HEK293 (cell line): ENCODE measurements around the gene FAF2.

Experiments
- CTCF ChIA-PET: fragments of 350-600 bp; formaldehyde crosslinking; extraction: SDS; loops from one replicate; lab custom pipeline; 2021; ENCODE audit warnings: antibody characterized with exemption; lab: Yijun Ruan, JAX
- POLR2A ChIA-PET: fragments of 300-600 bp; formaldehyde crosslinking; extraction: SDS; loops from one replicate; lab custom pipeline; 2020; ENCODE audit warnings: antibody characterized with exemption, inconsistent platforms; lab: Yijun Ruan, JAX
- H3K27ac ChIP-seq: fragments of 200-500 bp; sonication (Bioruptor generic); 2 replicates; pipeline ENCODE4 v1.5.1; 2014; ENCODE audit warnings: low read depth, low read length, control low read depth, inconsistent platforms; ENCODE audit errors: extremely low read depth
- H3K36me3 ChIP-seq, 2 experiments: fragments of 200-500 bp in 1 of 2; sonication (Bioruptor generic) in 1 of 2; 1 replicate in 1 of 2; 2 replicates in 1 of 2; pipeline ENCODE4 v1.5.1; 2014 to 2017; ENCODE audit warnings: inconsistent platforms in 2 of 2, low read length in 2 of 2; ENCODE audit not compliant: control insufficient read depth in 2 of 2, insufficient read depth in 1 of 2
- H3K4me1 ChIP-seq: fragments of 200-500 bp; sonication (Bioruptor generic); 2 replicates; pipeline ENCODE4 v1.5.1; 2014; ENCODE audit warnings: mild to moderate bottlenecking, low read length, inconsistent platforms; ENCODE audit not compliant: control insufficient read depth, insufficient read depth
- H3K4me3 ChIP-seq: 2 replicates; pipeline ENCODE4 v1.5.1; 2011; ENCODE audit warnings: low read depth, mild to moderate bottlenecking, control low read depth, low read length, moderate library complexity
- H3K9me3 ChIP-seq: fragments of 200-500 bp; sonication (Bioruptor generic); 2 replicates; pipeline ENCODE4 v1.5.1; 2014; ENCODE audit warnings: low read depth, low read length, inconsistent platforms; ENCODE audit not compliant: control insufficient read depth, insufficient read depth
- EGR2 ChIP-seq: fragments of 450-650 bp; formaldehyde crosslinking; IDR thresholded peaks from 2 replicates; pipeline ENCODE4 v1.5.1; 2016; ENCODE audit warnings: low read depth, missing biosample characterization, missing genetic modification characterization
- GFI1B ChIP-seq: fragments of 450-650 bp; formaldehyde crosslinking; IDR thresholded peaks from 2 replicates; pipeline ENCODE4 v1.5.1; 2016; ENCODE audit warnings: missing biosample characterization, missing genetic modification characterization
- MYNN ChIP-seq: fragments of 450-650 bp; formaldehyde crosslinking; IDR thresholded peaks from 2 replicates; pipeline ENCODE4 v1.5.1; 2016; ENCODE audit warnings: missing biosample characterization, missing genetic modification characterization, borderline replicate concordance
- SETDB1 ChIP-seq: IDR thresholded peaks from one replicate; pipeline ENCODE4 v1.6.1; 2017; ENCODE audit warnings: mild to moderate bottlenecking, low read length, moderate library complexity, mixed read lengths; ENCODE audit not compliant: insufficient read length
- ZBTB20 ChIP-seq: fragments of 450-650 bp; formaldehyde crosslinking; IDR thresholded peaks from 2 replicates; pipeline ENCODE4 v1.5.1; 2016; ENCODE audit warnings: missing biosample characterization, missing genetic modification characterization
- ZBTB7A ChIP-seq: fragments of 450-650 bp; formaldehyde crosslinking; IDR thresholded peaks from 2 replicates; pipeline ENCODE4 v1.5.1; 2016; ENCODE audit warnings: low read depth, missing biosample characterization, missing genetic modification characterization
- ZFP3 ChIP-seq: fragments of 450-650 bp; formaldehyde crosslinking; IDR thresholded peaks from 2 replicates; pipeline ENCODE4 v1.5.1; 2016; ENCODE audit warnings: low read depth, missing biosample characterization, missing genetic modification characterization
- ZFP37 ChIP-seq: fragments of 450-650 bp; formaldehyde crosslinking; IDR thresholded peaks from 2 replicates; pipeline ENCODE4 v1.5.1; 2016; ENCODE audit warnings: missing biosample characterization, missing genetic modification characterization
- ZNF302 ChIP-seq: fragments of 450-650 bp; formaldehyde crosslinking; IDR thresholded peaks from 2 replicates; pipeline ENCODE4 v1.5.1; 2016; ENCODE audit warnings: missing biosample characterization, missing genetic modification characterization, low read depth
- ZNF416 ChIP-seq: fragments of 450-650 bp; formaldehyde crosslinking; IDR thresholded peaks from 2 replicates; pipeline ENCODE4 v1.5.1; 2016; ENCODE audit warnings: missing biosample characterization, missing genetic modification characterization
- ZNF510 ChIP-seq: fragments of 450-650 bp; formaldehyde crosslinking; IDR thresholded peaks from 2 replicates; pipeline ENCODE4 v1.5.1; 2018; ENCODE audit warnings: mild to moderate bottlenecking, missing genetic modification characterization, missing biosample characterization; ENCODE audit not compliant: insufficient replicate concordance
- TF ChIP-seq, protein P1 (sequence below): fragments of 450-650 bp; formaldehyde crosslinking; IDR thresholded peaks from 2 replicates; pipeline ENCODE4 v1.5.1; 2017; ENCODE audit warnings: missing biosample characterization, missing genetic modification characterization
- TF ChIP-seq, protein P2 (sequence below): fragments of 450-650 bp; formaldehyde crosslinking; IDR thresholded peaks from 2 replicates; pipeline ENCODE4 v1.5.1; 2016; ENCODE audit warnings: missing biosample characterization, missing genetic modification characterization
- TF ChIP-seq, protein P3 (sequence below): fragments of 450-650 bp; formaldehyde crosslinking; conservative IDR thresholded peaks from 2 replicates; pipeline ENCODE4 v1.5.1; 2016; ENCODE audit warnings: low read depth, missing biosample characterization, missing genetic modification characterization

FAF2 gene

DNA sequence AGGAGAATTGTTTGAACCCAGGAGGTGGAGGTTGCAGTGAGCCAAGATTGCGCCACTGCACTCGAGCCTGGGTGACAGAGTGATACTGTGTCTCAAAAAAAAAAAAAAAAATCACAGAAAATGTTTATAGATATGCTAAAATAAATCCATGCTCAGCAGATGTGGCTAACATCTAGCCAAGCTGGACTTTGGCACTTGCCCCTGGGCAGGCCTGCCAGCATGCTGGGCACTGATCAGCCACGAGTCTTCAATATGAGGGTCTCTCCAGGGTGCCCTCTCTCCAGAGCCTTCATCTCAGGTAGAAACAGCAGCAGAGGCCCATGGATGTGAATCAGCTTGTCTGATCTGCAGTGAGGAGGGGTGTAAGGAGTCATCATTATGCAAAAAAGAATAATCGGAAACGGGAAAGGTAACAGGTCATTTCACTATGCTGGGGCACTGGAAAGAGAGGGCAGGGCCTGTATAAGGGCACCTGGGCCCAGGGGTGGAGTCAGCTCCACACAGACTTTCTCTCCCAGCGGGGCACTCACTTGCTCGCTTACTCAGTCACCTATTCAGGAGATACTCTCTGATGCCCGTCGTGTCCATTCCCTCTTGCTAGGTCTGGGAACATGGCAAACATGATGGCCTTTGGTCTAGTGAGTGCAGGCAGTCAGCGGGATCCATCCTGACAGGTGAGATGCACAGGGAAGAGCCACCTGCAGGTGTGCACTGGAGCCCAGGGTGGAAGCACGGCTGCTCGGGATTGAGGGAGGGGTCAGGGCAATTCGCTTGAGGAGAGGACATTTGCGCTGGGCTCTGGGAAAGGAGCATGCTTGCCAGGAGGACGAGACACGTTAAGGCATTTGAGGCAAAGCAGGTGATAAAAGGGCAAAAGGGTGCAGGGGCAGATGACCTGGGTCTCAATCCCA, 71.9 kb downstream of the FAF2 start:
- TF ChIP-seq ZNF302 (tag by site-specific recombination) (no peak), ZBTB7A (tag by site-specific recombination) (no peak), ZFP3 (tag by site-specific recombination) (no peak), MYNN (tag by site-specific recombination) (no peak), ZFP37 (tag by site-specific recombination) (no peak), SETDB1 (no peak), ZBTB20 (tag by site-specific recombination) (no peak), GFI1B (no peak), EGR2 (tag by site-specific recombination) (no peak), ZNF510 (tag by site-specific recombination) (no peak), ZNF416 (tag by site-specific recombination) (no peak)
- TF ChIP-seq, protein P1, sequence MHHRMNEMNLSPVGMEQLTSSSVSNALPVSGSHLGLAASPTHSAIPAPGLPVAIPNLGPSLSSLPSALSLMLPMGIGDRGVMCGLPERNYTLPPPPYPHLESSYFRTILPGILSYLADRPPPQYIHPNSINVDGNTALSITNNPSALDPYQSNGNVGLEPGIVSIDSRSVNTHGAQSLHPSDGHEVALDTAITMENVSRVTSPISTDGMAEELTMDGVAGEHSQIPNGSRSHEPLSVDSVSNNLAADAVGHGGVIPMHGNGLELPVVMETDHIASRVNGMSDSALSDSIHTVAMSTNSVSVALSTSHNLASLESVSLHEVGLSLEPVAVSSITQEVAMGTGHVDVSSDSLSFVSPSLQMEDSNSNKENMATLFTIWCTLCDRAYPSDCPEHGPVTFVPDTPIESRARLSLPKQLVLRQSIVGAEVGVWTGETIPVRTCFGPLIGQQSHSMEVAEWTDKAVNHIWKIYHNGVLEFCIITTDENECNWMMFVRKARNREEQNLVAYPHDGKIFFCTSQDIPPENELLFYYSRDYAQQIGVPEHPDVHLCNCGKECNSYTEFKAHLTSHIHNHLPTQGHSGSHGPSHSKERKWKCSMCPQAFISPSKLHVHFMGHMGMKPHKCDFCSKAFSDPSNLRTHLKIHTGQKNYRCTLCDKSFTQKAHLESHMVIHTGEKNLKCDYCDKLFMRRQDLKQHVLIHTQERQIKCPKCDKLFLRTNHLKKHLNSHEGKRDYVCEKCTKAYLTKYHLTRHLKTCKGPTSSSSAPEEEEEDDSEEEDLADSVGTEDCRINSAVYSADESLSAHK (tag by site-specific recombination): no peak
- TF ChIP-seq, protein P2, sequence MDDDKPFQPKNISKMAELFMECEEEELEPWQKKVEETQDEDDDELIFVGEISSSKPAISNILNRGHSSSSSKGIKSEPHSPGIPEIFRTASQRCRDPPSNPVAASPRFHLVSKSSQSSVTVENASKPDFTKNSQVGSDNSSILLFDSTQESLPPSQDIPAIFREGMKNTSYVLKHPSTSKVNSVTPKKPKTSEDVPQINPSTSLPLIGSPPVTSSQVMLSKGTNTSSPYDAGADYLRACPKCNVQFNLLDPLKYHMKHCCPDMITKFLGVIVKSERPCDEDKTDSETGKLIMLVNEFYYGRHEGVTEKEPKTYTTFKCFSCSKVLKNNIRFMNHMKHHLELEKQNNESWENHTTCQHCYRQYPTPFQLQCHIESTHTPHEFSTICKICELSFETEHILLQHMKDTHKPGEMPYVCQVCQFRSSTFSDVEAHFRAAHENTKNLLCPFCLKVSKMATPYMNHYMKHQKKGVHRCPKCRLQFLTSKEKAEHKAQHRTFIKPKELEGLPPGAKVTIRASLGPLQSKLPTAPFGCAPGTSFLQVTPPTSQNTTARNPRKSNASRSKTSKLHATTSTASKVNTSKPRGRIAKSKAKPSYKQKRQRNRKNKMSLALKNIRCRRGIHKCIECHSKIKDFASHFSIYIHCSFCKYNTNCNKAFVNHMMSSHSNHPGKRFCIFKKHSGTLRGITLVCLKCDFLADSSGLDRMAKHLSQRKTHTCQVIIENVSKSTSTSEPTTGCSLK (tag by site-specific recombination): no peak
- TF ChIP-seq, protein P3, sequence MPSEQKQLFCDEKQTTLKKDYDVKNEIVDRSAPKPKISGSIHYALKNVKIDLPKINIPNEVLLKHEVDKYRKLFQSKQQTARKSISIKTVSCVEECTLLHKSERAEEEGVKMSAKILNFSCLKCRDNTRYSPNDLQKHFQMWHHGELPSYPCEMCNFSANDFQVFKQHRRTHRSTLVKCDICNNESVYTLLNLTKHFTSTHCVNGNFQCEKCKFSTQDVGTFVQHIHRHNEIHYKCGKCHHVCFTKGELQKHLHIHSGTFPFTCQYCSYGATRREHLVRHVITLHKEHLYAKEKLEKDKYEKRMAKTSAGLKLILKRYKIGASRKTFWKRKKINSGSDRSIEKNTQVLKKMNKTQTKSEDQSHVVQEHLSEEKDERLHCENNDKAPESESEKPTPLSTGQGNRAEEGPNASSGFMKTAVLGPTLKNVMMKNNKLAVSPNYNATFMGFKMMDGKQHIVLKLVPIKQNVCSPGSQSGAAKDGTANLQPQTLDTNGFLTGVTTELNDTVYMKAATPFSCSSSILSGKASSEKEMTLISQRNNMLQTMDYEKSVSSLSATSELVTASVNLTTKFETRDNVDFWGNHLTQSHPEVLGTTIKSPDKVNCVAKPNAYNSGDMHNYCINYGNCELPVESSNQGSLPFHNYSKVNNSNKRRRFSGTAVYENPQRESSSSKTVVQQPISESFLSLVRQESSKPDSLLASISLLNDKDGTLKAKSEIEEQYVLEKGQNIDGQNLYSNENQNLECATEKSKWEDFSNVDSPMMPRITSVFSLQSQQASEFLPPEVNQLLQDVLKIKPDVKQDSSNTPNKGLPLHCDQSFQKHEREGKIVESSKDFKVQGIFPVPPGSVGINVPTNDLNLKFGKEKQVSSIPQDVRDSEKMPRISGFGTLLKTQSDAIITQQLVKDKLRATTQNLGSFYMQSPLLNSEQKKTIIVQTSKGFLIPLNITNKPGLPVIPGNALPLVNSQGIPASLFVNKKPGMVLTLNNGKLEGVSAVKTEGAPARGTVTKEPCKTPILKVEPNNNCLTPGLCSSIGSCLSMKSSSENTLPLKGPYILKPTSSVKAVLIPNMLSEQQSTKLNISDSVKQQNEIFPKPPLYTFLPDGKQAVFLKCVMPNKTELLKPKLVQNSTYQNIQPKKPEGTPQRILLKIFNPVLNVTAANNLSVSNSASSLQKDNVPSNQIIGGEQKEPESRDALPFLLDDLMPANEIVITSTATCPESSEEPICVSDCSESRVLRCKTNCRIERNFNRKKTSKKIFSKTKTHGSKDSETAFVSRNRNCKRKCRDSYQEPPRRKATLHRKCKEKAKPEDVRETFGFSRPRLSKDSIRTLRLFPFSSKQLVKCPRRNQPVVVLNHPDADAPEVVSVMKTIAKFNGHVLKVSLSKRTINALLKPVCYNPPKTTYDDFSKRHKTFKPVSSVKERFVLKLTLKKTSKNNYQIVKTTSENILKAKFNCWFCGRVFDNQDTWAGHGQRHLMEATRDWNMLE (tag by site-specific recombination): no peak
- TF ChIP-seq, all 188 proteins: peak for 0

More for the DNA sequence above, 71.9 kb downstream of the FAF2 start:
- ChIA-PET CTCF (no interaction called here), POLR2A (interaction anchor here (0.6 kb wide), 1 partner anchor 79 kb away, joined by 3 read pairs; no protein-coding TSS in a partner anchor)
- H3K4me3 ChIP-seq: no peak overlapping the region
- H3K9me3 ChIP-seq: no peaks in the 10 kb centered on the region
- H3K4me1 ChIP-seq: no peaks in the 10 kb centered on the region
- no peak overlapping the region for H3K27ac ChIP-seq
- H3K36me3 ChIP-seq: no peaks in the 10 kb centered on the region
